ENCODE measurements around the gene PRDM8. TPM values are rescaled to one million over a fixed set of nuclear protein-coding genes. Genes with fewer than 3 reads are reported as not detected.
"Not testable (repeated sequence)": the region's sequence is repeated elsewhere in the genome, so short reads cannot be mapped to it uniquely, and the experiment has no call there.

Gene PRDM8
- total RNA-seq, 1 donor from 2014 or later: 1.6 TPM

DNA sequence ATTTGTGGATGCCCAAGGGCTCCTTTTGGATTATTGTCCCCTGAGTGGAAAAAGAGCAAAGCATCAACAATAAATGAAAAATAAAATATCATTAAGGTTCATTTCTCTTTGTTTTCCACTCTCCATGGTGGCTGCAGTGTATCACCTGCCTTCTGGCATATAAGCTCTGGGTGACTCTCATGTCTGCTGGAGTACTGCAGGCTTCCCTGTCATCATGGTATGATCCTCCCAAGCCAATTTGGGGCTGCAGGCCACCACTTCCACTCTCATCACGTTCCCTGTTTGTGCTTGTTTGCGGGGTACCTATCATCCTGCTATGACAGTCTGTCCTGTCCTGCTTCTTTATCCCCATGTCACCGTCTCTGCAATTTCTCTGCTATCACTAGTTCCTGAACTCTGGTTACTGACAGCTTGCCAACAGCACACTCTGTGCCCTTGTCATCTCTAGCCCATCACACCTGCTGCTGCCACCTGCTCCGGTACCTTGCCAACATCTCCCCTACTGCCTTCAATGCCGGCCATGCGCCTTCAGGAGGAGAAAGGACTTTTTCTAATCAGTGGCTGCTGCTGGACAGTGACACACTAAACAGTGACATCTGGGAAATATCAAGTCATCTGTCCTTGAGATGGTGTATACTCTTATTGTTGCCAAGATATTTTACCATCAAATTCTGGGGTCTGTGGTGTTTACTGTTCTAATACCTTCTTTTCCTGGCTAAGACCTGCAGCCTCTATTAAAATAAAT is 46.1 kb downstream of the PRDM8 start:
- DNase-seq (ENCODE audit: low spot score in 2 of 2, unreplicated experiment in 2 of 2): no peak
- Mint-ChIP-seq H3K36me3 (no peaks in the 10 kb centered on the region), H3K9me3 (no peaks in the 10 kb centered on the region), H3K27ac (no peak overlapping the region), H3K27me3 (ENCODE audit: low read depth) (peaks cover 48% of the 10 kb centered on the region), H3K4me1 (no peaks in the 10 kb centered on the region), H3K4me3 (no peak overlapping the region)
- TF ChIP-seq, protein P1, sequence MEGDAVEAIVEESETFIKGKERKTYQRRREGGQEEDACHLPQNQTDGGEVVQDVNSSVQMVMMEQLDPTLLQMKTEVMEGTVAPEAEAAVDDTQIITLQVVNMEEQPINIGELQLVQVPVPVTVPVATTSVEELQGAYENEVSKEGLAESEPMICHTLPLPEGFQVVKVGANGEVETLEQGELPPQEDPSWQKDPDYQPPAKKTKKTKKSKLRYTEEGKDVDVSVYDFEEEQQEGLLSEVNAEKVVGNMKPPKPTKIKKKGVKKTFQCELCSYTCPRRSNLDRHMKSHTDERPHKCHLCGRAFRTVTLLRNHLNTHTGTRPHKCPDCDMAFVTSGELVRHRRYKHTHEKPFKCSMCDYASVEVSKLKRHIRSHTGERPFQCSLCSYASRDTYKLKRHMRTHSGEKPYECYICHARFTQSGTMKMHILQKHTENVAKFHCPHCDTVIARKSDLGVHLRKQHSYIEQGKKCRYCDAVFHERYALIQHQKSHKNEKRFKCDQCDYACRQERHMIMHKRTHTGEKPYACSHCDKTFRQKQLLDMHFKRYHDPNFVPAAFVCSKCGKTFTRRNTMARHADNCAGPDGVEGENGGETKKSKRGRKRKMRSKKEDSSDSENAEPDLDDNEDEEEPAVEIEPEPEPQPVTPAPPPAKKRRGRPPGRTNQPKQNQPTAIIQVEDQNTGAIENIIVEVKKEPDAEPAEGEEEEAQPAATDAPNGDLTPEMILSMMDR (IDR thresholded peaks at IDR 0.05; ENCODE audit: unreplicated experiment): no peak

DNA sequence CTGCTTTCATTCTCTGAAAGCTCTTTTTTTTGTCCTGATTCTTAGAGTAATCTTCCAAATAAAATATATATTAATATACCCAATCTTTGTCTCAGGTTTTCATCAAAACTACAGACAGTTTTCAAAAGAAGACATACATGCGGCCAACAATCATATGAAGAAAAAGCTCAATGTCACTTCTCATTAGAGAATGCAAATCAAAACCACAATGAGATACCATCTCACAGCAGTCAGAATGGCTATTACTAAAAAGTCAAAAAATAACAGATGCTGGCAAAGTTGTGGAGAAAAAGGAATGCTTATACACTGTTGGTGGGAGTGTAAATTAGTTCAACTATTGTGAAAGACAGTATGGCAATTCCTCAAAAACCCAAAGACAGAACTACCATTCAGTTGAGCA is 50.2 kb downstream of the PRDM8 start:
- H3K4me1 Mint-ChIP-seq; H3K27ac Mint-ChIP-seq; H3K36me3 Mint-ChIP-seq; H3K9me3 Mint-ChIP-seq; DNase-seq (ENCODE audit: low spot score in 2 of 2, unreplicated experiment in 2 of 2); H3K4me3 Mint-ChIP-seq: not testable (repeated sequence)
- peaks cover 72% of the 10 kb centered on the region for H3K27me3 Mint-ChIP-seq (ENCODE audit: low read depth)

DNA sequence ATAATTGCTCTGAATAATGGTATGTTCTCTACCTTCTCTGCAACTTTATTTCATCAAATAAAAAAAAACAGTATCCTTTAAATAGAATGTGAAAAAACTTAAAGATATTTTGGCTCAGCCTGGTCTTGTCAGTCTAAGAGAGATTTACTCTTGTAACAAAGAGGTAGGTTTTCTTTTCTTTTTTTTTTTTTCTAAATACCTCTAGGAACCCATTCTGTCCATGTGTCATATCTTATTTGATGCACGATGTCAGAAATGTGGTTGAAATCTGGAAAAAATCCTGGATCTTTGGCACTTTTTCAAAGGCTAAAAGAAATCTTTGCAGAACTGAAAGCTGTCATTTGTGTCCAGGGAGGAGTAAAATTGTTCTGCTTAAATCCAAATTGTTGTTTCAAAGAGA is 51.8 kb downstream of the PRDM8 start:
- DNase-seq (ENCODE audit: low spot score in 2 of 2, unreplicated experiment in 2 of 2): no peak
- TF ChIP-seq, protein P1 (IDR thresholded peaks at IDR 0.05; ENCODE audit: unreplicated experiment): no peak
- Mint-ChIP-seq H3K4me1 (no peaks in the 10 kb centered on the region), H3K36me3 (no peaks in the 10 kb centered on the region), H3K9me3 (no peaks in the 10 kb centered on the region), H3K27me3 (ENCODE audit: low read depth) (peaks cover 69% of the 10 kb centered on the region), H3K4me3 (no peak overlapping the region), H3K27ac (no peak overlapping the region)

DNA sequence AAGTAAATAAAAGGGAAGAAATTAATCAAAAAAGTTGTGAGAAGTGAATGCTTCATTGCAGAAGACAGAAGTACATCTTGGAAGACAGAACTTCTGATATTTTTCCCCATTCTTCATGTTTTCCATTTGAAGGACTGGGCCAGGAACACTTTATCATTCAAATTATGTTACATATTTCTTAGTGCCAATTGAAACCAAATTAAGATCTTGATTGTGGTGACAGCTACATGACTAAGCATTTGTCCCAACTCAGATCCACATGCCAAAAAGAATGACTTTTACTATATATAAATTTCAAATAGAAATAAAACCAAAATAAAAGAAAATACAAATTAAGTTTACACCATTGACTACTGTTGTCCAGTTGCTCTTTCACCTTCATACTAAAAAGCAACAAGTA is 55.1 kb downstream of the PRDM8 start:
- H3K9me3 Mint-ChIP-seq: no peaks in the 10 kb centered on the region
- no peak for DNase-seq (ENCODE audit: low spot score in 2 of 2, unreplicated experiment in 2 of 2)
- H3K27ac Mint-ChIP-seq: no peak overlapping the region
- H3K4me3 Mint-ChIP-seq: no peak overlapping the region
- H3K4me1 Mint-ChIP-seq: no peaks in the 10 kb centered on the region
- no peaks in the 10 kb centered on the region for H3K36me3 Mint-ChIP-seq
- TF ChIP-seq, protein P1 (IDR thresholded peaks at IDR 0.05; ENCODE audit: unreplicated experiment): no peak
- H3K27me3 Mint-ChIP-seq (ENCODE audit: low read depth): peaks cover 75% of the 10 kb centered on the region

DNA sequence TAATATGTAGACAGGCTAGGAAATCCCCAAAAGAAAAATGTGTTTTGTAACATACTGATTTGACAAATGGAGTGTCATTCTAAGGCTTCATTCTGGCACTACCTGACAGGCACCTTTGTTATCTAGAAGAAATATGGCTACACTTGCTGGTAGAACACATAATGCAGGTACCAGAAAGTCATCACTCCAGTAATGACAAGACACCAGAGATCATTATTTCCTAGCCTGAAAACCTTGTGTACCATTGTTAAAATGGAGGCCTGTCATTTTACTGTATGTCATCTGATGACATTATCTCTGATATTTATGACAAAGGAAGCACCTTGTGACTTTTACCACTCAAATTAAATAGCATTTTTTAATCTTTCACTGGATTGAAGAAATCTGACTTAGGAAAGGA is 55.6 kb downstream of the PRDM8 start:
- Mint-ChIP-seq H3K4me1 (no peaks in the 10 kb centered on the region), H3K4me3 (no peak overlapping the region), H3K27ac (no peak overlapping the region), H3K36me3 (no peaks in the 10 kb centered on the region), H3K9me3 (no peaks in the 10 kb centered on the region), H3K27me3 (ENCODE audit: low read depth) (peaks cover 76% of the 10 kb centered on the region)
- TF ChIP-seq, protein P1 (IDR thresholded peaks at IDR 0.05; ENCODE audit: unreplicated experiment): no peak
- DNase-seq (ENCODE audit: low spot score in 2 of 2, unreplicated experiment in 2 of 2): no peak

DNA sequence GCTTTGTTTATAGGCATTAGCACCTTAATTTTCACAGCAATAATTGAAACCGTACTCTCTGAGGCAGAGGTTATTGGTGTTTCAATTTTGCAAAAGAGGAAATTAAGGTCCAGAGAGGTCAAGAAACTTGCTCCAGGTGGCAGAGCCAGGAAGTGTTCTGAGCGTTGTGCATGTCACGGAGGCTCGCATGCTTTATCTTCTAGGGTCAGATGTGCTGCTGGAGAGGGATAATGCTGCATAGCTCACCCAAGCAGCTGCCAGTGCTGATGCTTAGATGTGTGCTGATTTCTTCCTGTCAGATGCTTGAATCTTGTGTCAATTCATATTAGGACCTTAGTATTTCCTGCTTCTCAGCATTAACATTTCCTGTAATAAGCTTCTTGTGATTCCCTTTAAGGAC is 56.2 kb downstream of the PRDM8 start:
- Mint-ChIP-seq H3K27me3 (ENCODE audit: low read depth) (peaks cover 78% of the 10 kb centered on the region), H3K4me1 (no peaks in the 10 kb centered on the region), H3K36me3 (no peaks in the 10 kb centered on the region), H3K27ac (no peak overlapping the region), H3K9me3 (no peaks in the 10 kb centered on the region), H3K4me3 (no peak overlapping the region)
- no peak for DNase-seq (ENCODE audit: low spot score in 2 of 2, unreplicated experiment in 2 of 2)
- TF ChIP-seq, protein P1 (IDR thresholded peaks at IDR 0.05; ENCODE audit: unreplicated experiment): no peak

Other genes starting within 250 kb of the PRDM8 start
- gene ANTXR2, start 124.3 kb upstream of the PRDM8 start, total RNA-seq: 61.7 to 63.2 TPM (median 61.9 TPM) in 3 replicates
- gene FGF5, start 69.2 kb downstream of the PRDM8 start, total RNA-seq: 0.07 to 0.09 TPM (median 0.07 TPM) in 3 replicates
- gene CFAP299, start 138.2 kb downstream of the PRDM8 start, total RNA-seq: 0.22 TPM in 1 of 3 replicates, not detected in the others

Data from mesothelial cell of epicardium (in vitro differentiated cells).